GM12873 (cell line): Measurements from ENCODE around the gene SYN1.

Experiments
- CTCF ChIP-seq: IDR thresholded peaks from 2 replicates; pipeline ENCODE4 v1.5.1; 2012; ENCODE audit warnings: low read depth, mild to moderate bottlenecking, moderate library complexity, low read length, control low read depth; ENCODE audit not compliant: insufficient read depth; ENCODE audit errors: missing control alignments

SYN1 gene

GRCh38 chrX:47644557-47645091 lies 25.0 kb upstream of the SYN1 start:
- peak; percentile 60 for TF ChIP-seq CTCF

- peak; percentile 23 for TF ChIP-seq CTCF
Measured at GRCh38 chrX:47643926-47644325, 24.3 kb upstream of the SYN1 start.

- TF ChIP-seq CTCF = no peak
Measured at GRCh38 chrX:47638816-47639215, 19.2 kb upstream of the SYN1 start.

GRCh38 chrX:47637546-47638195 lies 18.0 kb upstream of the SYN1 start:
- no peak for TF ChIP-seq CTCF

- TF ChIP-seq CTCF = no peak
Measured at GRCh38 chrX:47634871-47635575, 15.4 kb upstream of the SYN1 start.

GRCh38 chrX:47633689-47634590 lies 14.3 kb upstream of the SYN1 start:
- no peak for TF ChIP-seq CTCF

- TF ChIP-seq CTCF = no peak
Measured at GRCh38 chrX:47632666-47633065, 13.0 kb upstream of the SYN1 start.
